ENCODE measurements around the gene ESYT2. TPM values are rescaled to one million over a fixed set of nuclear protein-coding genes. Genes with fewer than 3 reads are reported as not detected.

The ESYT2 gene
- total RNA-seq, 8 experiments from 2014 or later, result 10.9 to 141 (median 26.2) TPM

DNA sequence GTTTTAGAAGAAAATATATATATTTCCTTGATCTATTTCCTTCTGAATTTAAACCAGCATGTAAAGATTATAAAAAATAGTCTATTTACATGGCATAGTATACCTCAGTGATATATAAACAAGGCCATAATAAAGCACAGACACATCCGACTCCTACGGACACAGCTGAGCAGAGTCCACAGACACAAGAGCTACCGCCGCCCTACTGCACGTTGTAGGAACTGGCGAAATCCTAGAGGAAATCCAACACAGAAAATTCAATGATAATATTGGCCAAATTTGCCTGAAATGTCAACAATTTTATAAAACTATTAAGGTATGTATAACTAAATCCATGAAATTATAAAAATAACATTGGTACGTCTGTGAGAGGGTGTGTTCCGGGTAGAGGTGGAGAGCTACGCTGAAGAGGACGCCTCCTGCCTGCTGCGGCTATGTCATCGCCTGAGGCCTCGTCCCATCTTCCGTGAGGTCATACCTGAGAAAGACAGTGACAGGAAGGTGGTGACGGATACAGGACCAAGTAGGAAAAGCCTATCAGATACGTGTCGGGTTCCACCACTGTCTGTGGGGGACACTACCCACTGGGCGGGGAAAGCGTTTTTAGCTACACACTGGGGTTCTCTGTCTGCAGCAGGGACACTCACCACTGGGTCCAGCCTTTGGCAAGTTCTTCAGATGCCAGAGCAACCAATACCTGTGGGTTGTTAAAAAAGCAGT, 95.4 kb downstream of the ESYT2 start:
- no peak overlapping the region for H3K27ac ChIP-seq
- in situ Hi-C loops (cut with MboI; ENCODE audit: low pct_unique_long_range_greater_than_20kb in 2 of 9, low sequenced_read_pairs in 9 of 9, unreplicated experiment in 9 of 9), result no loop called here
- no peak for ATAC-seq (replicated peaks in 6 of 8)
- WGBS, 10 experiments, result 83 to 100% (median 95%) methylated on average over 2 to 15 of the region's 19 CpGs; no CpG with 5 or more reads in 1 of the 10 experiments
- no peak overlapping the region for H3K4me3 ChIP-seq
- no peaks in the 10 kb centered on the region for H3K4me1 ChIP-seq (replicated peaks in 1 of 2)

DNA sequence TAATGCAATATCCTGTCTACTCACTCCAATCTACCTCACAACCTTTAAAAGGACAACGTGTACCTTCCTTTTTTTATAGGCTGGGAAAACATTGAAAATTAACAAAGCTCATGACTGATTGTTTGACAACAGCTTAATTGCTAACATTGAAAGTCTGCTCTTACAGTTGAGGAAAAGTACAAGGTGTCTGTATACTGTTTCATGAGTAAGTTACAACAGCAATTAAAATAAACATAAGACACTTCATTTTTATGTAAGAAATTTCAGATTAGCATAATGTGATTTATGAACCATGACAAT, 96.1 kb downstream of the ESYT2 start:
- ATAC-seq (replicated peaks in 6 of 8), result peak in 1 of 8 experiments; percentile 19
- in situ Hi-C loops (cut with MboI; ENCODE audit: low pct_unique_long_range_greater_than_20kb in 2 of 9, low sequenced_read_pairs in 9 of 9, unreplicated experiment in 9 of 9), result no loop called here
- H3K4me3 ChIP-seq, result no peak overlapping the region
- no peak overlapping the region for H3K27ac ChIP-seq
- 33 to 100% (median 80%) methylated on average over 1 of the region's 1 CpG for WGBS, 10 experiments
- no peaks in the 10 kb centered on the region for H3K4me1 ChIP-seq (replicated peaks in 1 of 2)

DNA sequence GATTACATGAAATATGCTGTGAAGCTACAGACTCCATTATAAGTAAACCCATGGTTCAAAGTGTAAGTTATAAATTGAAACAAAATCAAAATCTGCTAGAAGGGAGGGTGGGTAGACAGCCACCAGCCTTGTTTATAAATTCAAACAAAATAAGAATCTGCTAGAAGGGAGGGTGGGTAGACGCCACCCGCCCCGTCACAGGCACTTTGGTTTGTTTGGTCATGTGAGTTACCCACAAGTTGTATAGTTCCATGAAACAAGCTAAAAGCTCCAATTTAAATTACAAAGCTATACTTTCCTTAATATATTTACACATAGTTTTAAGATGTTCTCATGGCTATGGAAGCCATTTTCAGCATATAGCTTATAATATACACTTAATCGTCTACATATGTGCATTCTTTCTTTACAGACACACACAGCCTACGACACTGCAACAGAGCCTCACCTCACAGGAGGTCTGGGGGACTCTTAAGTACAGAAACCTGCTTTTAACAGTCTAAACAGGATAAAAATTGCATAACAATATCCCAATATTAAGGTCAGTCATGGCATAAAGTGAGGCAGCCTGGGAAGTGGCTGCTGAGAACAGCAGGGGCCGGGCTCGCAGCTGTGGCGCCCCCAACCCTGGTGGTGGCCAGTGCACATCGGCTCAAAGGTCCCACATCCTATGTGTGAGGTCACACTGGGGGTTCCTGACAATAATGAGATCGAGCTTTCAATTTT, 96.7 kb downstream of the ESYT2 start:
- peak in 3 of 8 experiments; percentile 23 to 74 (median 53) for ATAC-seq (replicated peaks in 6 of 8)
- H3K4me3 ChIP-seq, result no peak overlapping the region
- WGBS, 10 experiments, result 48 to 80% (median 67%) methylated on average over 2 to 10 of the region's 10 CpGs; no CpG with 5 or more reads in 1 of the 10 experiments
- no peaks in the 10 kb centered on the region for H3K4me1 ChIP-seq (replicated peaks in 1 of 2)
- in situ Hi-C loops (cut with MboI; ENCODE audit: low pct_unique_long_range_greater_than_20kb in 2 of 9, low sequenced_read_pairs in 9 of 9, unreplicated experiment in 9 of 9), result no loop called here
- H3K27ac ChIP-seq, result no peak overlapping the region

DNA sequence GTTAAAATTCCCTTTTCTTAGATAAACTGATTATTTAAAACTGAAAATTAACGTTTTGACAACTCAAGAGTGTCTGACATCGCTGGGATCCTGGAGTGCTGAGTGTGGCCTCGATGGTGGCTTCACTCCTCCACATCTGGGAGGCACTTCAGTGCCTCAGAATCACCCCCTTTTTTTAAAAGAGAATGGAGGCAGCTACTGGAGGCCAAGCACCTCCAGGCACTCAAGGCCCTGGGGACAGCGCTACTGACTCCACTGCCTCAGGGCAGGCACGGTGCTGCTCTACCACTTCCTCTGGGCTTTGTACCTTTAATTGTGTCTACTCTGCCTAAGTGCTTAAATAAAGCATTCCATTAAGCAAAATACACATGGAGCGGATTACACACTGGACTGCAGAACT, 97.5 kb downstream of the ESYT2 start:
- Histone ChIP-seq H3K27ac (no peak overlapping the region), H3K4me1 (replicated peaks in 1 of 2) (no peaks in the 10 kb centered on the region), H3K4me3 (no peak overlapping the region)
- ATAC-seq (replicated peaks in 6 of 8), result no peak
- in situ Hi-C loops (cut with MboI; ENCODE audit: low pct_unique_long_range_greater_than_20kb in 2 of 9, low sequenced_read_pairs in 9 of 9, unreplicated experiment in 9 of 9), result no loop called here
- WGBS, 10 experiments, result 80 to 100% (median 95%) methylated on average over 1 to 5 of the region's 6 CpGs; no CpG with 5 or more reads in 2 of the 10 experiments

DNA sequence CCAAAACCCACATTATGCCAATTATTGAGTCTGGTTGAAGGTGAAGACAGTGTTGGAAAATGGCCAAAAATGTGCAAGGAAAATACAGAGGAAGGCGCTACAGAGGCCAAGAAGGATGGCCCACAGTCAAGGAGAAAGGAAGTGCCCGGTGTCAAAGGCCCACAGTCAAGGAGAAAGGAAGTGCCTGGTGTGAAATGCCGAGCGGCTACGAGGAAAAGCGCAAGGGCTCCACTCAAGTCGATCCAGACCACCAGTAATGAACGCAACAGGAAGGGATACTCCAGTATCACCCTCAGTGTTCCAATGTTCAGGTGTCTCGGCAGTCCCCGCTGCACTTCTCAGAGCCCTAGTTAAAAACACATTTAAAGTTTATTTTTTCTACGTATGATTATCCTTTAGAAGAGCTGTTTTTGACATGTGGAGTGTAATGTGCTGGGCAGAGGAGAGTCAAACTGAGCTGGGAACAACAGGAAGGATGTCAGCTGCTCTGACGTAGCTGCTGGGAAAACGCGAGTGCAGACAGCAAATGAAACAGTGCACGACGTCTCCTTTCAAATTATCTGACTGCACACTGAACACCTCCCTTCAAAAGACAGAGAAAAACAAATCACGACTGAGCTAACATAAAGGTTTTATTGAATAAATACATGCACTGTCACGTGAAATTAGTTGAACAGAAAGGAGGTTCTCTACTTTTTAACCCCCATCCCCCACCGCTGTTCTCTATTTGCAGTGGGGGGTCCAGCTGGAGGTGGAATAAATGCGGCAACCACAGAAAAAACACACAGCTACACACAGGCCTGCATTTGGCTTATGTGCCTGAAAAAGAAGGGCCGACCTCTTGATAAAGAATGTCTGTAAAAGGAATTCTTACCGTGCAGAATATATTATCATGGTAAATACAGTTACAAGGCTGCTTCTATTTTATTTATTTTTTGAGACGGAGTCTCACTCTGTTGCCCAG, 98.6 kb downstream of the ESYT2 start:
- in situ Hi-C loops (cut with MboI; ENCODE audit: low pct_unique_long_range_greater_than_20kb in 2 of 9, low sequenced_read_pairs in 9 of 9, unreplicated experiment in 9 of 9), result no loop called here
- H3K27ac ChIP-seq, result no peak overlapping the region
- 53 to 100% (median 76%) methylated on average over 1 to 15 of the region's 23 CpGs for WGBS, 10 experiments
- no peaks in the 10 kb centered on the region for H3K4me1 ChIP-seq (replicated peaks in 1 of 2)
- peak in 4 of 8 experiments; percentile 48 to 81 (median 75) for ATAC-seq (replicated peaks in 6 of 8)
- H3K4me3 ChIP-seq, result no peak overlapping the region

DNA sequence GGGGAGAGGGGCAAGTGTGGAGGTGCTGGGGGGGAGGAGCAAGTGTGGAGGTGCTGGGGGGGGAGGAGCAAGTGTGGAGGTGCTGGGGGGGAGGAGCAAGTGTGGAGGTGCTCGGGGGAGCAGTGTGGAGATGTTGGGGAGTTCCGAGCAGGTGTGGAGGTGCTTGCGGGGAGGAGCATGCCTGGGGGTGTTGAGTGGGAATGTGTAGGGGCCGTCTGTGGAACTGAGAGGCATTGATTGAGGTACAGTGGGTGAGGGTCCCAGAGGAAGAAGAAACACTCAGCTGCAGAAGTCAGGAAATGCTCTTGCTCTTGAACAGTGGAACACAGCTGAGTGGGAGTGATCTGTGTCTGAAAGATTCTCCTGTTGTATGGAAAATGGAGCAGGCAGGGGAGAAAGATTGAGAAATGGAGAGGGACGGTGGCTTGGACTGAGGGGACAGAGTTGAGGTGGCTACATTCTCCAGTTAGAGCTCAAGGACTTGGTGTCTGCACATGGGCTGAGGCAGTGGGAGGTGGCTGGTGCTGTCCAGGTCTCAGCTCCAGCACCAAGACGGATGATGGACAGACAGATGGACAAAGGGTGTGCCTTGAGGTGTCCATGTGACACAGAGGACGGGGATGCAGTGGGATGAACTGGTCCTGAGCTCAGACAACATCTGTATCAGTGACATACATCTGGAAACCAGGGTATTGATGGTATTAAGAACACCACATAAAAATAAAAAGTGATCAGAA, 99.5 kb downstream of the ESYT2 start:
- Histone ChIP-seq H3K27ac (no peak overlapping the region), H3K4me1 (replicated peaks in 1 of 2) (no peaks in the 10 kb centered on the region), H3K4me3 (no peak overlapping the region)
- in situ Hi-C loops (cut with MboI; ENCODE audit: low pct_unique_long_range_greater_than_20kb in 2 of 9, low sequenced_read_pairs in 9 of 9, unreplicated experiment in 9 of 9), result no loop called here
- no peak for ATAC-seq (replicated peaks in 6 of 8)
- 67 to 100% (median 92%) methylated on average over 1 to 3 of the region's 7 CpGs; no CpG with 5 or more reads in 2 of the 10 experiments for WGBS, 10 experiments

GRCh38 chr7:158728911-158729645, 100.2 kb downstream of the ESYT2 start:
- Histone ChIP-seq H3K27ac (no peak overlapping the region), H3K4me1 (replicated peaks in 1 of 2) (no peaks in the 10 kb centered on the region), H3K4me3 (no peak overlapping the region)
- in situ Hi-C loops (cut with MboI; ENCODE audit: low pct_unique_long_range_greater_than_20kb in 2 of 9, low sequenced_read_pairs in 9 of 9, unreplicated experiment in 9 of 9), result no loop called here
- no peak for ATAC-seq (replicated peaks in 6 of 8)
- WGBS, 10 experiments, result 80 to 96% methylated on average over 1 to 4 of the region's 16 CpGs; no CpG with 5 or more reads in 8 of the 10 experiments

DNA sequence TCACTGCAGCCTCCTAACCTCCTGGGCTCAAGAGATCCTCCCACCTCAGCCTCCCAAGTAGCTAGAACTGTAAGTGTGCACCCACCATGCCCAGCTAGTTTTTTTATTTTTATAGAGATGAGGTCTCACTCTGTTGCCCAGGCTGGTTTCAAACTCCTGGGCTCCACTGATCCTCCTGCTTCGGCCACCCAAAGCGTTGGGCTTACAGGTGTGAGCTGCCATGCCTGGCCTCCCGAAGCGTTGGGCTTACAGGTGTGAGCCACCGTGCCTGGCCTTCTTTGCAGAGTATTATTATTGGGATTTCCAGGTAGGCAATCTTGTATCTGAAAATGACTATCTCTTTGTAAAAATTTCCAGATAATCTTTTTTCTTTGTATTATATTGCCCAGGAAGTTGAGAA, 101.6 kb downstream of the ESYT2 start:
- no peak overlapping the region for H3K27ac ChIP-seq
- WGBS, 10 experiments, result 80 to 100% (median 100%) methylated on average over 1 to 5 of the region's 5 CpGs; no CpG with 5 or more reads in 5 of the 10 experiments
- H3K4me1 ChIP-seq (replicated peaks in 1 of 2), result no peaks in the 10 kb centered on the region
- in situ Hi-C loops (cut with MboI; ENCODE audit: low pct_unique_long_range_greater_than_20kb in 2 of 9, low sequenced_read_pairs in 9 of 9, unreplicated experiment in 9 of 9), result no loop called here
- ATAC-seq (replicated peaks in 6 of 8), result no peak
- H3K4me3 ChIP-seq, result no peak overlapping the region

DNA sequence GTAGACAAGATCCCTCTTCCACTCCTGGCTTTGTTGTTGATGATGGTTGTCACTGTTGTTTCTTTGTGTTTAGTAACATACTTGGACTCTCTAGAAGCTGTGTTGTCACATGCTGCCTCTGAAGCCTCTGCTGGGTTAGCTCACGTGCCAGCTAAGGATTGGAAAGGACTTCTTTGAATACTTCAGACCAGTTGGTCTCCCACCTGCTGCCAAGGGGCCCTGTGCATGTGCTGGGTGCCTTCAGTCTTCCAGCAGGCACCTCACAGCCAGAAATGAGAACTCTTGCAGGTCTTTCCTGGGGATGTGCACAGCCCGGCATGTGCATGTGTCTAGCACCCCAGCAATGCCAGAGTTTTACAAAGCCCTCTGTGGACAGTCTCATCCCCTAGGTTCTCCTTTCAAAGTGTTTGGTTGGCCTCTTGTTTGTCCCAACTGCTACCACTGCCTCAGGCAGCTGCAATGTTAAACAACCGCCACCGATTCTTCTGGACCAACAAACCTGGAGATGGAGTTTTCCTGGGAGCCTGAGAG, 103.0 kb downstream of the ESYT2 start:
- 40 to 100% (median 100%) methylated on average over 1 to 4 of the region's 4 CpGs; no CpG with 5 or more reads in 1 of the 10 experiments for WGBS, 10 experiments
- in situ Hi-C loops (cut with MboI; ENCODE audit: low pct_unique_long_range_greater_than_20kb in 2 of 9, low sequenced_read_pairs in 9 of 9, unreplicated experiment in 9 of 9), result no loop called here
- Histone ChIP-seq H3K4me3 (no peak overlapping the region), H3K4me1 (replicated peaks in 1 of 2) (no peaks in the 10 kb centered on the region), H3K27ac (no peak overlapping the region)
- peak in 1 of 8 experiments; percentile 6 for ATAC-seq (replicated peaks in 6 of 8)

DNA sequence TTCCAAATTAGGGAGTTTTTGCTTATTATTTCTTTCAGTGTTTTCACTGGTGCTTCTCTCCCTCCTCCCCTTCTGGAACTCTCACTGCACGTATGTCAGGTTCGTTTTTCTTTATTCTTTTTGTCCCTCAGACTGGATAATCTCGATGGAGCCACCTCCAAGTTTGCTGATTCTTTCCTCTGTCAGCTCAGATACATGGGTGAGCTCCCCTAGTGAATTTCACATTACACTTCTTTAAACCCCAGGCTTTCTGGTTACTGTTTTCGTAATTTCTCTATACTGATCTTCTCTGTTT, 103.9 kb downstream of the ESYT2 start:
- Histone ChIP-seq H3K4me3 (no peak overlapping the region), H3K27ac (no peak overlapping the region), H3K4me1 (replicated peaks in 1 of 2) (no peaks in the 10 kb centered on the region)
- in situ Hi-C loops (cut with MboI; ENCODE audit: low pct_unique_long_range_greater_than_20kb in 2 of 9, low sequenced_read_pairs in 9 of 9, unreplicated experiment in 9 of 9), result no loop called here
- 36 to 89% (median 78%) methylated on average over 2 to 4 of the region's 4 CpGs for WGBS, 10 experiments
- no peak for ATAC-seq (replicated peaks in 6 of 8)

DNA sequence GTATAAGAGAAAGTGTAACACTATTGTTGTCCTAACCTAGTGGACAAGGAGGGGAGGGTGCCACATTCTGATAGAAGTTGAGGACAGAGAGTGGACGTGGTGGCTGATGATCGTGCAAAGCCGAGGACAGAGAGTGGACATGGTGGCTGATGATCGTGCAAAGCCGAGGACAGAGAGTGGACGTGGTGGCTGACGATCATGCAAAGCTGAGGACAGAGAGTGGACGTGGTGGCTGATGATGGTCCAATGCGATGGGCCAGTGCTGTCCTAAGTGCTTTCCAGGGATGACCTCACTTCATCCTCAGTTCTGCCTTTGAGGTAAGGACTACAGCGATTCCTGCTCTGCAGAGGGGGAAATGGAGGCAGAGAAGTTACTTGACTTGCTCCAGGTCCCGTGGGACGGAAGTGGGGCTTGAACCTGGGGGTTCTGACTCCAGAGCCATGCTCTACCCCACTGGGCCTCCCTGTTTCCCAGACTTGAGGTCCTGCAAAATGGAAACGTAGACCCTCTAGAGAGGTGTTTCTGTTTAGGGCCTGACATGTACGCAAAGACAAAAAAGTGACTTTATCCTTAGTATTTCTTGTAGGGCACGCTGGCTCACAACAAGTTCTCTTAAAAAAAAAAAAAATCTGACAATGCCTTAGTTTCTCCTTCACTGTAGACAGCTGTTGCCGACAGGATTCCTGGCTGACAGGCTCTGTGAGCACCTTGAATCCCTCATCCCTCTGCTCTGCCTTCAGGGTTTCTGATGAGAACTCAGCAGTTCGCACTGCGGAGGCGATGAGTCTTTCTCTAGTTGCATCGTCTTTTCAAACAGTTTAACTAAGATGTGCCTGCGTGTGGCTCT, 104.4 kb downstream of the ESYT2 start:
- 77 to 100% (median 88%) methylated on average over 2 to 13 of the region's 21 CpGs for WGBS, 10 experiments
- H3K4me3 ChIP-seq, result no peak overlapping the region
- in situ Hi-C loops (cut with MboI; ENCODE audit: low pct_unique_long_range_greater_than_20kb in 2 of 9, low sequenced_read_pairs in 9 of 9, unreplicated experiment in 9 of 9), result no loop called here
- H3K27ac ChIP-seq, result no peak overlapping the region
- H3K4me1 ChIP-seq (replicated peaks in 1 of 2), result no peaks in the 10 kb centered on the region
- ATAC-seq (replicated peaks in 6 of 8), result peak in 1 of 8 experiments; percentile 7

All from motor neuron (in vitro differentiated cells).